Embryonic facial prominence (tissue), 1 donor: Measurements from ENCODE around the gene GNG2.

Experiments
- DNase-seq: peaks from one replicate; pipeline ENCODE4 v3.0.0-alpha.2; 2016; ENCODE audit errors: extremely low spot score

GNG2 gene

DNA sequence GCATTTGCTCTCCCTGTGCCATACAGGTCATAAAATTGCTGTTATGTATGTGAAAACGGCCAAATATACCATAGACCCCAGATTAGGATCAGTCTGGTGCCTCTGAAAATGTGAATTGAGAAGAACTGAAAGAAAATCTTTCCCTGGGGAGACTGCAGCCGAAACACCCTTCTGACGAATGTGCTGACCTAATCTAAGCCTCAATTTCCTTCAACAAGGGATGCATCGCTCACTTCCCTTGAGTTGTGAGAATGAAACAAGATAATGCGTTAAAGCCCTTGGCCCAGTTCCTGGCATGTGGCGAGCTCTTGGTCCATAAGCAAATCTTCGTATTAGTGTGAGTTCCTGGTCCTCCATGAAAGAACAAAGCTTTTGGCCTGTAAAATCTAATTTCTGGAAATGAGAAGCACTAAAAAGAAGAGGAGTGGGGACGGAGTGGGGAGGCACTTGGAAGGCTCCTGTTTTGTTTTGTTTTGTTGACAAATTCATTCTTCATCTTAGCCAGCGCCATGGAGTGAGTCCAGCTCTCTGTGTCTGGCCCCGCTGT, 79.4 kb downstream of the GNG2 start:
- no peak for DNase-seq

DNA sequence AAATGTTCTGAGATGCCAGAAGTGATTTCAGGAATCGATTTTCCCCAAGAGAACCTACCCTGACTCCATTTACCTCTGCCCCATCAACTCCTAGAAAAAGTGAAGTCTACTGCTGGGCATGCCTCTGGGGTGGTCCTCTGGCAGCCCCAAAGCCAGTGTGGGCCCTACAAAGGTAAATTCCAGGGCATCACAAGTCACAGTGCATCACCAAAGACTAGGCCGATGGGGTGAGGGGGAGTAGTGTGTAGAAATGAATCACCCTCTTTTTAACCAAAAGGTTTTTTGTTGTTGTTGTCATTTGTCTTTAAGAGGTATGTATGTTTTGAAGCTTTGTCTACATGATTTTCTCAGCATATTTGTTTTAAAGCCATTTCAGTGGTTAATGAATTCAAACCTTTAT, 82.6 kb downstream of the GNG2 start:
- no peak for DNase-seq

DNA sequence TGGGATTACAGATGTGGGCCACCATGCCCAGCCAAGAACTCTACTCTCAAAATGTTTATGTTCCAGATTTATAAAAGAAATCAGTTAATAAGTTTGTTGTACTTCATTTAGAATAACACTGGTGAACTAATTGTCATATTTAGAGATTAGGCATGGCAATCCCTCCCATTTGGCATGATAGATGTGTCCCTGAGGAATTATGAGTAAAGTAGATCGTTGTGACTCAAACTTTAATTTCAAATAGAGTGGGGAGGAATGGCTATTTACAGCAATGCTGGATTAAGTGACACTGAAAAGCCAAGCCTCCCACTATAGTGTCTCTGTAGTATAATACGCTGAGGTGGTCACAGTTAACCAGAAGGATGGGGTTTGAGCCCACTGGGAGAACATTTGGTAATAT, 89.6 kb downstream of the GNG2 start:
- no peak for DNase-seq

DNA sequence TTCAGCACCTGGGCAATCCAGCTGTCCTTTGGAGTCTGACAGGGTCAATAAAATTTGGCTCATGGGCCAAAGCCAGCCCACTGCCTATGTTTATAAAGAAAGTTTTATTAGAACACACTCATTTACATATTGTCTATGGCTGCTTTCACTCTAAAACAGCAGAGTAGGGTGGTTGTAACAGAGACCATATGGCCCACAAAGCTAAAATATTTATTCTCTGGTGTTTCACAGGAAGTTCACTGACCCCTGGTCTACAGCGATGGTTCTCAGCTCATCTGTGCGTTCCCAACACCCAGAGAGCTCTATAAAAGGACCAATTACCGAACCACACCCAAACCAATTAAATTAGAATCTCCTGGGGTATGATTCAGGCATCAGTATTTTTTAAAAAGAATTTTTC, 91.2 kb downstream of the GNG2 start:
- DNase-seq, result no peak

DNA sequence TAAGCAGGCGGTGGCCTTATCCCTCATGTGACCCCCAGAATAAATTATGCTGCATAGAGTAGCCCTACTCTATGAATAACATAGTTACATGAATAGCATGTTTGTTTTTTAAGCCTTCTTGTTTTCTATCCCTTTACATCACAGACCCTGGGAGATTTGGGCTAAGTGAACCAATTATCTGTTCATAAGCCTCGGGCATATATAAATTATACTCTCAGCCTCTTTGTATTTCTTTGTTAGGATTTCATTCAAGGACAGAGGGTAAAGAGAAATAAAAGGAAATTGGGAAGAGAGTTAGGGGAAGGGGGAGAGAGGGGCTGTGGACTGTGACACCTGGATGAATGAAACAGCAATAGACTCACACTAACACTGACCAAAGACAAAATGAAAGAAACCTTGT, 93.6 kb downstream of the GNG2 start:
- no peak for DNase-seq

DNA sequence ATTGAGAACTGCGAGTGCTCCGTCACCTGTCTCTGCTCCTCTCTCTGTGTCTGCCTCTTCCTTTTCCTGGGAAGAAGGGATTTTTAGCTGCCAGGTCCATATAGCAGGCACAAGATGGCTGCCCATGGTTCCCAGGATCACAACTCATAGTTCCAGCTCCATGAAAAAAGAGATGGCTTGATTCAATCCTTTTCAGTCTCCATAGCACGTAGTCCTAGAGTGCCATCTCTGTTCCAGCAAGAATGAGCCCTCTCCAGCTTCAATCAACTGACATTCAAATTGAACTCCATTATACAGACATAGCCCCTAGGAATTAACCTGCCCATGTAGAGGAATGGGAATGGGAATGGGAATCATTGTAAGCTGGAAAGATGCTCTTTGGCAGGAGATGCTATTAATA, 94.2 kb downstream of the GNG2 start:
- no peak for DNase-seq

DNA sequence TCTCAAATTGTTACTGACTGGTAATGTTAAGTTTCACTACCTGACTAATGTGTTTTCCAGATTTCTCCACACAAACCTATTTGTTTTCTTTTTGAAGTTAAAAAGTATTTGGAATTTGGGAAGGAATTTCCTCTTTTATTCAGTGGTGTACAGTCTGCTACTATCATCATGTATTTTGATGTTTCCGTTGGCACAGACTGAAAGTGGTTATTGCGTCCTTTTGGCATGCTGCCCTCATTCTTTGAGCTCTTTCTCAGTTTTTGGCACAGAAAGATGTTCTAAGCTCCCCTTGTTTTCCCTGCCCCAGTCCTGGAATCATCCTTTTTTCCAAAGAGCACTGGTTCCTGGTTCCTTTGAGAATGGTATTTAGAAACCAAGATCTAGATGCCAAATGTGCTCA, 97.5 kb downstream of the GNG2 start:
- no peak for DNase-seq

DNA sequence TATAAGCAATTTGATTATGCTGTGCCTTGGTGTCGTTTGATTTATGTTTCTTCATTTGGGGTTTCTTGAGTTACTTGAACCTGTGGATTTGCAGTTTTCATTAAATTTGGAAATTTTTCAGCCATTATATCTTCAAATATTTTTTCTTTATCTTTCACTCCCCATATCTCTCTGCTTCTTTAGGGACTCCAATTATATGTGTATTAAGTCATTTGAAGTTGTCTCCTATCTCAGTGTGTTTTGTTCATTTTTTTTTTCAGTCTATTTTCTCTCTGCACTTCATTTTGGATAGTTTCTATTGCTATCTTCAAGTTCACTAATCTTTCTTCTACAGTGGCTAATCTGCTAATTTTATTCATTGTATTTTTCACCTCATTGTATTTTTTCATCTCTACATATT, 99.5 kb downstream of the GNG2 start:
- DNase-seq, result no peak

DNA sequence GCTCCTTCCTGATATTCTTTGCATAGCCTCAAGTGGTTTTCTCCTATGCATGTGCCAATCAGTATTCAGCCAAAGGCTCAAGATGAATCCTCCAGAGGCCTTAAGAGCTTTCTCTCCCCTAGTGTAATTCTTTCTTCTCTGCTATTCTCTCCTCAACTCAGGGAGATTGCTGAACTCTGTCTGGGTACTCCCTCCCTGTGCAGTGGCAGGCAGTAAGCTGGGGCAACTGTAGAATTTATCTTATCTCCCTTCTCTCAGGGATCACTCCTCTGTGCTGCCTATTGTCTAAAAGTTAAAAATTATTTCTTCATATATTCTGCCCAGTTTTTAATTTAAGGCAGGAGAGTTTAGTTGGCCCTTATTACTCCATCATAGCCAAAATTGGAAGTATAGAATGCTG, 100.5 kb downstream of the GNG2 start:
- DNase-seq, result no peak

DNA sequence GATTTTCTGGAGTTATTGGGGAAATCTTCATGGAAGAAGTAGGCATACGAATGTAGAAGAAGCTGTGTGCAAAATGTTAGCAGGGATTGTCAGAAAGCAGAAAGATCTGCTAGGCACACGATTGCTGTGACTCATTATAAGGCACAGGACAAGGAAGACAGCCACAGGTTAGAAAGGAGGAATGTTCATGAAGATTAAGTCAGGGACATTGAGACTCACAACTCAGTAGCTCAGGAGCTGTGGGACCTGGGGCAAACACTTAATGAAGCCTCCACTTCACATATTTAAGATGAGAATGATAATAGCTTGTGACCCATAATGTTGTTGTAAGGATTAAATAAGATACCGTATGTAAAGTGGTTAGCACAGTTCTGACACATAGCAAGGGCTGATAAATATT, 102.3 kb downstream of the GNG2 start:
- DNase-seq, result no peak

DNA sequence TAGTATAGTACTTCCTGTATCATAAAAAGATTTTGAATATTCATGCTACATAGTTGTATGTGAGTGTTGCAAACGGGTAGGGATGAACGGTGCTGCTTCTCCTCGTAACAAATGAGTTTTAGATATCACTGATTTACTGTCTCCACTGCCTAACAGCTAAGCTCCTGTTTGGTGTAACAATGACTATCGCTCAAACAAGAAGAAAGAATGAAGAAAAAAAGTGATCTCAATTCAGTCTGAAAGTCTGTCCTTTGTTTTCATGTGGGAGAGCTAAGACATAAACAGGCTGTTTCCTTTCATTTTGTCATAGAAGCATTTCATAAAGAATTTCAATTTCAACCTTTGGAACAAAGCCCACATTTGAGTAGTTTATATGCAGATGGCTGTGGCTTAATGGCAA, 102.9 kb downstream of the GNG2 start:
- DNase-seq, result no peak

DNA sequence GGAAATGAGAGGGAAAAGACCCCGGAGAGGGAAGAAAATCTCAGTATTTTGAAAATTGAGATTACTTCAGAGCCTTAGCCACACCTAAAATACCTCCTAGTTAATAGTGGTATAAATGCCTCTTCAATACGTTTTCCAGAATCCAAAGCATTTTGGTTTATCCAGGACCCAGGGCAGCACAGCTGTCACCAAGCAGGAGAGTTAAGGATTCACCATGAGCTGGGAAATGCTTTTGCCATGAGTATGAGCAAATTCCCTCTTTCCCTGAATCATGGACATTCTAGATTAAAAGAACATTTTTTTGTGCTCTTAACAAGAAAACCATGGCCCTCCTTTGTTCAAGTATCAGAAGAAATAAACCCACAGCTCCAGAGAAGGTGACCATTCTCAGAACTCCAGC, 107.1 kb downstream of the GNG2 start:
- DNase-seq, result no peak

DNA sequence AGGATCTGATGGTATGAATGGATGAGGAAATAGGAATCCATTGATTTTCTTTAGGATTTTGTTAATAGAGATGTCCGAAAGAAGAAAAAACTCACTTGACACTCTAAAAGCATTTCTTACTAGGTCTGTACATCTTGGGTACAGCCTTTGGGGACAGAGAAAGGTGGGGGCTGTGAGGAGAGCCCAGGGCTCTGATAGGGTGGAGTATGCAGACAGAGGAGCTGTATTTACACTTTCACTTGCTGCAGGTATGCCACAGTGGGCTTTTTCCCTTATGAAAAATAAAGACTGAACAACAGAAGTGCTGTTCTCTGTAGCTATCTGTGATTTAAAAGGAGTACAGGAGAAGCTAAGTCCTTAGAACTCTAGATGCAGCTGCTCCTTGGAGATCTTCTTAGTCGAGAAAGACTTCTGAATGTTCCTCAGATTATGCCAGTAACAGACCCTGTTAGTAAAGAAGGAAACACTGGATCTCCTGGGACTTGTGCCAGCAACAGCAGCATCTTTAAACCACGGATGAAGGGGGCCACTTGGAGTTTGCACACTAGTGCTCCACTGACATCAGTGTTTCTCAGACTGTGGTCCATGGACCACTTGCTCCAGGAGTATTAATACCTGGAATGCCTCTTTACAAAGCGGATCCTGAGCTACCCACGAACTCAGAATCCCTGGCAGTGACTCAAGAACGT, 109.6 kb downstream of the GNG2 start:
- DNase-seq, result no peak

DNA sequence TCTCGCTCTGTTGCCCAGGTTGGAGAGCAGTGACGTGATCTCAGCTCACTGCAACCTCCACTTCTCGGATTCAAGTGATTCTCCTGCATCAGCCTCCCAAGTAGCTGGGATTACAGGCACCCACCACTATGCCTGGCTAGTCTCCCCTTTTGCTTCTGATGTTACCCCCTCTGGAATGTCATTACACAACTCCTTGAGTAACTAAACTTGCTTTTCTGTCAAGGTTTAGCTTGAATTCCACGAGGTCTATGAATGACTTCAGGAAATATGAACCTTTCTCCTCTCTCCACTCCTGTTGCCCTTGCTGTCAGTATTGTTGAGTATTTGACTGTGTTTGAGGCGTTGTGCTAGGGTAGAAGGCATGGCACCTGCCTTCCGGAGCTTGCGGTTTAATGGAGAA, 112.2 kb downstream of the GNG2 start:
- no peak for DNase-seq

DNA sequence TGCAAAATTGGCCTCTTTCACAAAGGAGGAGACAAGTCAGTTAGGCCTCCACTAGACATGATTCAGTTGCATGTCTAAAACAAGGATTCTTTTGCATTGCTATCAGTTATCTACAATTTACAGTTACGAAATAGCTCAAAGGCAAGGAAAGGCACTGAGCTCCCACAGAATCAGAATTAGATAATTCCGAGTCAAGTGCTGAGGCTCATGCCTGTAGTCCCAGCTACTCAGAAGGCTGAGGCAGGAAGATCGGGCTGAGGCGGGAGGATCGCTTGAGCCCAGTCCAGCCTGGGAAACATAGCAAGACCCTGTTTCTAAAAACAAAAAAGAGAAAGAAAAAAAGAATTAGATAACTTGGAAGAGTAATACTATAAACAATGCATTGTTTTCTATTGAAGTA, 116.7 kb downstream of the GNG2 start:
- no peak for DNase-seq

DNA sequence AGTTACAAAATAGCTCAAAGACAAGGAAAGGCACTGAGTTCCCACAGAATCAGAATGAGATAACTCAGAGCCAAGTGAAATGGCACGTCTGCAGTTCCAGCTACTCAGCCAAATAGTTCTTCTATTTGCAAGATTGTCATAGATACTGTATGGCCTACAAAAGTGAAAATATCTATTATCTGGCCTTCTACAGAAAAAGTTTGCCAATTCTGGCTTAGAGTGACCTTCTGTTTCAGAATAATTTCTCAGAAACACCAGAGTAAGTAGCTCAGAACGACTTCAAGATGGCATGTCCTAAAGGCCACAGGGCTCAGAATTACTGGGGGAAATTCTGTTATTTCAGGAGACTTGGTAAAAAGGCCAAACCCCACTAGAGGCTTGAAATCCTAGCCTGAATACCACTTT, 118.3 kb downstream of the GNG2 start:
- DNase-seq, result no peak

DNA sequence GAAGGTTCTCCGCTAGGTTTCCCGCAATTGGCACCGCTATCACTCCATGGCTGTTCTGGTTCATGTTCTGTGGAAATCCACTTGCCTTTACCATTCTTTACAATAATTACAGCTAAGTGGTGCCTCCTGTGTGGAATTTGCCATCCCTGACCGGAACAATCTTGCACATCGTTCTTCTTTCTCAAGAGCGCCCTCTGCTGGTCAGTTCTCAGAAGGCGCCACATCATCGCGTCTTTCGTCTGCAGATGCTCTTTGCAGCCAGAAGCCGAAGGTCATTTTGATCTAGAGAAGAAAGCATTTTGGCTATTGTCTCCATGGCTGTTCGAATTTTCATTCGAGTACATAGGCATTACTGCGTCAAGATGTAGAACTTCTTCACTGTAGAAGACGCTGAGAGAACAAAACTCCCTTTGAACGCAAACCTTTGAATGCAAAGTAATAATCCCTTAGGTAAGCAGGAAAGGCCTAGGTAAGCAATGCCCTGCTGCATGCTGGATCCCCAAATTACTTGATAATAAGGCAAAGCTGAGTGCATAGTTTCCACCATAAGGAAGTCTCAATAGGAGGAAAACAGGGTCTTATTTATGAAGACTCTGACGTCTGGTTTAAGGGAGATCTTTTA, 118.8 kb downstream of the GNG2 start:
- DNase-seq, result peak; percentile 51

DNA sequence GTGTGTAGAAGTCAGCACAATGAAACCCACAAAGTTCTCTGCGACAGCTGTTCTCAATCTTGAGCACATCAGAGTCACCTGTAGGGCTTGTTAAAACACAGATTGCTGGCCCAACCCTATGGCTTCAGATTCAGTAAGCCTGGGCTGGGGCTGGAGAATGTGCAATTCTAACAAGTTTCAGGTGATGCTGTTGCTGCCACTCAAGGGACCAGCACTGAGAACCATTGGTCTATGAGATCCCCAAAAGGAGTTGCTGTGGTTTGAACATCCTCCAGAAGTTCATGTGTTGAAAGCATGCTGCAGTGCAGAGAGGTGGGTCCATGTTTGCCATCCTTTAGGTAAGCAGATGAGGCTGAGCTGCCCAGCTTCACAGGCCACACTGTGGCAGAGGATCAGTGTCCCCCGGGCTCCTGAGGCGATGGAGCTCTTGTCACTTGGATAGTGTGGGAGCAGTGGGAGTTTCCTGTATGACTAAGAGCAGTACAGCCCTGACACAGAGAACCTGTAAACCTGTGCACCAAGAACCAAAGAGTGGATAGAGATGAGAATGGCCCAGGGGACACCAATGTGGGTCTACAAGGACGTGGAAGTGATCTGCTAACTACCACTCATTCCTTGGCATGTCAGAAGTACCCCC, 120.9 kb downstream of the GNG2 start:
- DNase-seq, result no peak

DNA sequence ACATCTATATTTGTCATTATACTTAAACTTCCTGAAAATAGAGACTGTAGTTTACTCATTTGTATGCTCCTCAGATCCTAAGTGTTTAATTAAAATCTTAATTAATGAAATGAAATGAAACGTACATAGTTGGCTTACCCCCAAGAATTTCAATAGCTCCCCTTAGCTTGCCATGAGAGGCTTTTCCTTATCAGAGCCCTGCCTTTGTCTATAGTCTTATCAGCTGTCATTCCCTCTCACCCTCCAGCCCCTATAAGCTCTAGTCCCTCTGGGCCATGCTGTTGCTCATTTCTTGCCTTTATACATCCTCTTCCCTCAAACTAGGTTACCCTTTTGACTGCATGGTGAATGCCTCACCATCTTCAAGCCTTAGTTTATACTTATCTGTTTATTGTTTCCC, 127.8 kb downstream of the GNG2 start:
- no peak for DNase-seq

DNA sequence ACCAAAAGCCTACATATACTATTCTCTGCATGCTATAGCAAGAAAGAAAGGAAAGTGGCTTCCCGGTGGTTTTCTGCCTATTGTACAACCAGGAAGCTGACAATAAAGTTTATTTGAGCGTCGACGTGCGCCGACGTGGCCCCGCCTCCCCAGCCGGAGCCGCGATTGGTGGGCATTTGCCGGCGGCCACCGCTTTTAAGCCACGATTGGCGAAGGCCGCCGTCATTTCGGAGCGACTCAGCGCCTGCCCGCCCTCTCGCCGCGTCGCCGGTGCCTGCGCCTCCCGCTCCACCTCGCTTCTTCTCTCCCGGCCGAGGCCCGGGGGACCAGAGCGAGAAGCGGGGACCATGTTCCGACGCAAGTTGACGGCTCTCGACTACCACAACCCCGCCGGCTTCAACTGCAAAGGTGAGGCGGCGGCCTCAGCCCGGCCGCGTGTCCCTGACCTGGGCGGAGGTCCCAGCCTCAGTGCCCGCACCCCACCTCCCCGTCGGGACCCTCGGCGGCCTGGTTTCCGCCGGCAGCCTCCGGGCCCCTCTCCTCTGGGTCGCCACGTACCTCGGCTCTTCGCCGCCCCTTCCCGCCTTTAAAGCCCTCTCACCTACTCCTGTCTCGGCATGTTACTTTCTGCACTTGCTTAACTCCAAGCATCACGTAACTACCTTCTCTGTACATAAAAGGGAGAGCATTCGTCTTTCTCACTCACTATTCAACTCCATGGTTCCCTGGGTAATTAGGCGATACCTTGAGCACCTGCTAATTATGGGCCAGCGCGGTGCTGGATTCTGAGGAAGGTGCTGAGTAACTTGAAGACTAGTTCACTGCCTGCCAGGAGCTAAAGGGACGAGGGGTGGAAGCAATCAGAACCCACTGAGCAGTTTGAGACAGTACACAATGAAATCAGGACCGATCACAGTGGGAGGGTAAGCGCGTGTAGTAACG, 129.2 kb downstream of the GNG2 start, which contains the start of gene RTRAF:
RTRAF (plus strand) TSS at position 254 of the 942 bp plus-strand sequence; CDS start at position 348, 94 bp downstream.
- DNase-seq, result peak; percentile 90

DNA sequence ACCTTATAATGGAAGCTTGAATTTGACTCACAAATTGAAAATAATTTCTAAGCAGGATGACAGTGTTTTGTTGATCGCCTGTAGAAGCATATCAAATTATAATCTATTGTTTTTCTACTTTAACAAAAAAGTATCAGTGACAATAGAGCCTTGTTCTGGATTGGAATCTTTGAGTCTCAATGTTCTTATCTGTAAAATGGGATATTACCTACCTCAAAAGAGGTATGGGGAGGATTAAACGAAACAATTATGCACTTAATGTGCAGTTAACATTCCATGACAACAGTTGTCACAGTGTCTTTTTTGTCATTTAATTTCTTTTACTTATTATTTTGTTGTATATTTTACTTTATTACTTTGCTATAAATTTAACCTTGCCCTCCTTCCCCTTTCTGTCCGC, 130.1 kb downstream of the GNG2 start:
- DNase-seq, result no peak
